Karpas-422 (cell line): Measurements from ENCODE around the gene RREB1. TPM values are rescaled to one million over a fixed set of nuclear protein-coding genes. Genes with fewer than 3 reads are reported as not detected.
A peak's percentile ranks its signal among the peaks of the same experiment; 100 is the strongest.

Experiments
- DNase-seq: peaks from one replicate; pipeline ENCODE4 v3.0.0-alpha.2; 2015
- H2AFZ ChIP-seq: fragments of 200-600 bp; sonication (generic); 2 replicates; pipeline ENCODE4 v1.6.1; 2014; ENCODE audit warnings: antibody characterized with exemption, low read length, mixed read lengths
- H3K27ac ChIP-seq: fragments of 200-600 bp; sonication (generic); 2 replicates; pipeline ENCODE4 v1.5.1; 2014; ENCODE audit warnings: mild to moderate bottlenecking, low read length, moderate library complexity
- H3K27me3 ChIP-seq: fragments of 200-600 bp; sonication (generic); 2 replicates; pipeline ENCODE4 v1.6.1; 2014; ENCODE audit warnings: low read length, mixed read lengths
- H3K36me3 ChIP-seq: fragments of 200-600 bp; sonication (generic); 2 replicates; pipeline ENCODE4 v1.6.1; 2014; ENCODE audit warnings: low read length, mixed read lengths; ENCODE audit not compliant: insufficient read depth
- H3K4me1 ChIP-seq: fragments of 200-600 bp; sonication (generic); 2 replicates; pipeline ENCODE4 v1.6.1; 2014; ENCODE audit warnings: mild to moderate bottlenecking, low read length, mixed read lengths
- H3K4me2 ChIP-seq: fragments of 200-600 bp; sonication (generic); 2 replicates; pipeline ENCODE4 v1.6.1; 2014; ENCODE audit warnings: low read length, low read depth, mild to moderate bottlenecking; ENCODE audit not compliant: poor library complexity, severe bottlenecking
- H3K4me3 ChIP-seq: fragments of 200-600 bp; sonication (generic); 2 replicates; pipeline ENCODE4 v1.5.1; 2014; ENCODE audit warnings: mild to moderate bottlenecking, antibody characterized with exemption, low read length, mixed read lengths
- H3K79me2 ChIP-seq: fragments of 200-600 bp; sonication (generic); 2 replicates; pipeline ENCODE4 v1.6.1; 2014; ENCODE audit warnings: mild to moderate bottlenecking, low read length, mixed read lengths
- H3K9ac ChIP-seq: fragments of 200-600 bp; sonication (generic); 2 replicates; pipeline ENCODE4 v1.6.0; 2014; ENCODE audit warnings: low read length
- H3K9me2 ChIP-seq: fragments of 200-600 bp; sonication (generic), shearing (Covaris generic); replicated peaks from 2 replicates; pipeline ENCODE4 v1.6.0; 2014; ENCODE audit warnings: mild to moderate bottlenecking, low read length, moderate library complexity; ENCODE audit not compliant: insufficient read depth
- H3K9me3 ChIP-seq: fragments of 300-700, 200-600 bp; sonication (generic); 2 replicates; pipeline ENCODE4 v1.6.1; 2014; ENCODE audit warnings: low read length, mixed read lengths
- H4K20me1 ChIP-seq: fragments of 200-600 bp; sonication (generic); 2 replicates; pipeline ENCODE4 v1.6.1; 2014; ENCODE audit warnings: mild to moderate bottlenecking, antibody characterized with exemption, low read length, low read depth; ENCODE audit not compliant: insufficient read depth
- total RNA-seq: library from RNA; depleted of rRNA; stranded (reverse); fragments of >200 nt; shearing (Covaris generic); gene quantifications from 2 replicates; pipeline ENCODE4 v1.2.3, GENCODE V29; 2014; ENCODE audit warnings: low replicate concordance

Gene RREB1
- total RNA-seq, 1 experiment from 2014 or later = 5.0 TPM

GRCh38 chr6:7148100-7148822 is 40.5 kb downstream of the RREB1 start:
- Histone ChIP-seq H3K9me3 (no peaks in the 10 kb centered on the region), H4K20me1 (peaks cover 56% of the 10 kb centered on the region; the same call in 1 of the 2 replicates), H3K9me2 (no peaks in the 10 kb centered on the region), H3K27ac (no peak overlapping the region), H3K4me3 (no peak overlapping the region), H3K27me3 (no peaks in the 10 kb centered on the region), H3K9ac (no peak overlapping the region), H3K36me3 (no peaks in the 10 kb centered on the region), H2AFZ (no peak overlapping the region), H3K4me2 (no peak overlapping the region), H3K4me1 (peaks cover 12% of the 10 kb centered on the region), H3K79me2 (no peaks in the 10 kb centered on the region)
- no peak for DNase-seq

GRCh38 chr6:7150381-7151064 is 42.8 kb downstream of the RREB1 start:
- Histone ChIP-seq H3K79me2 (no peaks in the 10 kb centered on the region), H3K9me2 (no peaks in the 10 kb centered on the region), H3K27me3 (no peaks in the 10 kb centered on the region), H2AFZ (no peak overlapping the region), H3K27ac (no peak overlapping the region), H4K20me1 (peaks cover 65% of the 10 kb centered on the region; the same call in 1 of the 2 replicates), H3K4me1 (peaks cover 30% of the 10 kb centered on the region), H3K36me3 (no peaks in the 10 kb centered on the region), H3K4me3 (no peak overlapping the region), H3K9me3 (no peaks in the 10 kb centered on the region), H3K4me2 (no peak overlapping the region), H3K9ac (no peak overlapping the region)
- DNase-seq = no peak

- Histone ChIP-seq H3K9me2 (no peaks in the 10 kb centered on the region), H3K4me2 (no peak overlapping the region), H3K27me3 (no peaks in the 10 kb centered on the region), H3K4me1 (peaks cover 33% of the 10 kb centered on the region), H3K79me2 (no peaks in the 10 kb centered on the region), H3K4me3 (no peak overlapping the region), H4K20me1 (peaks cover 64% of the 10 kb centered on the region; the same call in 1 of the 2 replicates), H3K9ac (no peak overlapping the region), H3K9me3 (no peaks in the 10 kb centered on the region), H2AFZ (no peak overlapping the region), H3K36me3 (no peaks in the 10 kb centered on the region), H3K27ac (no peak overlapping the region)
- no peak for DNase-seq
Observed at GRCh38 chr6:7151381-7151780, 43.6 kb downstream of the RREB1 start.

GRCh38 chr6:7152462-7152861 is 44.7 kb downstream of the RREB1 start:
- H3K27me3 ChIP-seq = no peaks in the 10 kb centered on the region
- H3K4me2 ChIP-seq = no peak overlapping the region
- H3K27ac ChIP-seq = no peak overlapping the region
- H4K20me1 ChIP-seq = peaks cover 65% of the 10 kb centered on the region; the same call in 1 of the 2 replicates
- H3K36me3 ChIP-seq = no peaks in the 10 kb centered on the region
- no peaks in the 10 kb centered on the region for H3K79me2 ChIP-seq
- no peak overlapping the region for H2AFZ ChIP-seq
- DNase-seq = no peak
- no peaks in the 10 kb centered on the region for H3K9me3 ChIP-seq
- no peak overlapping the region for H3K4me3 ChIP-seq
- peaks cover 34% of the 10 kb centered on the region for H3K4me1 ChIP-seq
- no peaks in the 10 kb centered on the region for H3K9me2 ChIP-seq
- no peak overlapping the region for H3K9ac ChIP-seq

GRCh38 chr6:7153789-7154188 is 46.0 kb downstream of the RREB1 start:
- Histone ChIP-seq H3K4me1 (peaks cover 34% of the 10 kb centered on the region), H3K9ac (no peak overlapping the region), H3K36me3 (no peaks in the 10 kb centered on the region), H3K9me2 (no peaks in the 10 kb centered on the region), H3K9me3 (no peaks in the 10 kb centered on the region), H3K27me3 (no peaks in the 10 kb centered on the region), H4K20me1 (peaks cover 58% of the 10 kb centered on the region; the same call in 1 of the 2 replicates), H2AFZ (no peak overlapping the region), H3K4me2 (no peak overlapping the region), H3K4me3 (no peak overlapping the region), H3K27ac (no peak overlapping the region), H3K79me2 (no peaks in the 10 kb centered on the region)
- no peak for DNase-seq

- no peaks in the 10 kb centered on the region for H3K36me3 ChIP-seq
- H4K20me1 ChIP-seq = peaks cover 64% of the 10 kb centered on the region; the same call in 1 of the 2 replicates
- no peak overlapping the region for H3K27ac ChIP-seq
- peaks cover 34% of the 10 kb centered on the region for H3K4me1 ChIP-seq
- DNase-seq = no peak
- H3K27me3 ChIP-seq = no peaks in the 10 kb centered on the region
- H2AFZ ChIP-seq = no peak overlapping the region
- no peak overlapping the region for H3K4me2 ChIP-seq
- H3K9me2 ChIP-seq = no peaks in the 10 kb centered on the region
- H3K79me2 ChIP-seq = no peaks in the 10 kb centered on the region
- H3K9me3 ChIP-seq = no peaks in the 10 kb centered on the region
- no peak overlapping the region for H3K4me3 ChIP-seq
- H3K9ac ChIP-seq = no peak overlapping the region
Observed at GRCh38 chr6:7154341-7155139, 46.8 kb downstream of the RREB1 start.

GRCh38 chr6:7155871-7156579 is 48.3 kb downstream of the RREB1 start:
- Histone ChIP-seq H4K20me1 (peaks cover 65% of the 10 kb centered on the region; the same call in 1 of the 2 replicates), H3K4me1 (peaks cover 44% of the 10 kb centered on the region), H2AFZ (no peak overlapping the region), H3K9me3 (no peaks in the 10 kb centered on the region), H3K79me2 (no peaks in the 10 kb centered on the region), H3K9ac (no peak overlapping the region), H3K4me2 (peak overlapping the region; percentile 62), H3K27ac (no peak overlapping the region), H3K9me2 (no peaks in the 10 kb centered on the region), H3K4me3 (peak overlapping the region; percentile 33; the same call in 1 of the 2 replicates), H3K36me3 (no peaks in the 10 kb centered on the region), H3K27me3 (no peaks in the 10 kb centered on the region)
- no peak for DNase-seq
